OCI-LY7 (cell line): Measurements from ENCODE around the gene FIGN.

Experiments used
- CTCF ChIP-seq: fragments of 200-600 bp; sonication (generic); conservative IDR thresholded peaks from 2 replicates; pipeline ENCODE4 v1.5.1; 2014; ENCODE audit warnings: mild to moderate bottlenecking, antibody characterized with exemption, low read length, moderate library complexity, mixed read lengths
- EZH2phosphoT487 ChIP-seq: fragments of 200-600 bp; sonication (generic); IDR thresholded peaks from 2 replicates; pipeline ENCODE4 v1.6.1; 2018; ENCODE audit warnings: low read depth, borderline replicate concordance, mild to moderate bottlenecking, mixed run types, antibody characterized with exemption, low read length, moderate library complexity, mixed read lengths

GRCh38 chr2:163657281-163657656, 78.5 kb downstream of the FIGN start:
- no peak for TF ChIP-seq CTCF
- no peak for TF ChIP-seq EZH2phosphoT487
